Kidney (tissue), 14 donors: ENCODE measurements around the gene PHF13. TPM values are rescaled to one million over a fixed set of nuclear protein-coding genes. Genes with fewer than 3 reads are reported as not detected.

Source experiments
- DNase-seq, 5 donors: peaks; one replicate each; pipeline ENCODE4 v3.0.0-alpha.2; 2013 to 2020
- FAIRE-seq: peaks from 2 replicates; lab custom pipeline; 2012; peaks lifted over from hg19 to GRCh38; lab: Jason Lieb, UNC
- H3K27ac ChIP-seq, 2 donors: one replicate each; pipeline ENCODE4 v1.7.0; 2013; ENCODE audit warnings: low read depth in 2 of 2, low read length in 2 of 2, inconsistent platforms in 1 of 2
- H3K27me3 ChIP-seq: one replicate; pipeline ENCODE4 v1.7.1; 2013; ENCODE audit warnings: low read length, inconsistent platforms; ENCODE audit not compliant: control insufficient read depth, insufficient read depth
- H3K36me3 ChIP-seq, 3 donors: one replicate each; pipeline versions ENCODE4 v1.7.0 to v1.7.1; 2013; ENCODE audit warnings: low read length in 3 of 3, control low read depth in 1 of 3, inconsistent platforms in 1 of 3; ENCODE audit not compliant: insufficient read depth in 3 of 3, control insufficient read depth in 2 of 3
- H3K4me1 ChIP-seq, 3 donors: one replicate each; pipeline versions ENCODE4 v1.7.0 to v1.7.1; 2013; ENCODE audit warnings: low read length in 3 of 3, inconsistent platforms in 1 of 3, low read depth in 1 of 3; ENCODE audit not compliant: control insufficient read depth in 2 of 3, insufficient read depth in 2 of 3
- H3K4me3 ChIP-seq, 3 donors: one replicate each; pipeline versions ENCODE4 v1.7.0 to v1.8.1; 2013; ENCODE audit warnings: low read length in 3 of 3, control low read depth in 1 of 3, inconsistent platforms in 1 of 3
- H3K9ac ChIP-seq, 3 donors: one replicate each; pipeline versions ENCODE4 v1.7.0 to v1.7.1; 2013; ENCODE audit warnings: low read length in 3 of 3, control low read depth in 1 of 3, inconsistent platforms in 1 of 3
- H3K9me3 ChIP-seq, 3 donors: one replicate each; pipeline versions ENCODE4 v1.7.0 to v1.7.1; 2013; ENCODE audit warnings: low read length in 3 of 3, control low read depth in 1 of 3, inconsistent platforms in 1 of 3; ENCODE audit not compliant: control insufficient read depth in 2 of 3, insufficient read depth in 1 of 3
- CTCF ChIP-seq: IDR thresholded peaks from 3 replicates; pipeline ENCODE4 v1.5.1; 2012; ENCODE audit warnings: mild to moderate bottlenecking, moderate library complexity, borderline replicate concordance; ENCODE audit not compliant: insufficient read depth; ENCODE audit errors: extremely low read depth
- intact Hi-C: fragments of 100-400 bp; cut with DNase I; formaldehyde crosslinking; loops from one replicate; pipeline ENCODE4 v1.11.1; 2022
- polyA plus RNA-seq: library from polyadenylated mRNA; stranded (reverse); fragments of 350-450 nt; fragmentation: Illumina TruSeq; extraction: RNeasy Lipid Tissue Mini Kit (QIAGEN cat#74804); gene quantifications from one replicate; pipeline ENCODE4 v1.2.3, GENCODE V29; 2014; ENCODE audit warnings: low read depth, low replicate concordance; ENCODE audit not compliant: insufficient read depth
- total RNA-seq: library from RNA; stranded (reverse); fragmentation: NEBNext Ultra II Directional; extraction: Animal tissue kit (Norgen Biotek cat#: 25700); gene quantifications from one replicate; pipeline ENCODE4 v1.2.1, GENCODE V29; 2021
- donor health status: control.
- donor health status: control.
- donor health status: control.
- donor health status: control.
- donor health status: control.
- donor health status: DM: yes; HTN: yes; CAD: no.
- donor health status: Normal renal cell carcinoma (clear cell type).

The PHF13 gene
- total and polyA plus RNA-seq, 2 donors from 2014 or later, result 6.0 to 11.0 TPM

GRCh38 chr1:6601049-6601922 lies 12.2 kb upstream of the PHF13 start:
- peaks cover 0 to 22% (median 12%) of the 10 kb centered on the region in 3 donors for H3K36me3 ChIP-seq
- H3K27ac ChIP-seq, result peak overlapping the region; percentile 98 to 99
- no peaks in the 10 kb centered on the region for H3K9me3 ChIP-seq
- H3K4me1 ChIP-seq, result peaks cover 5 to 47% (median 31%) of the 10 kb centered on the region in 3 donors
- H3K9ac ChIP-seq, result peak overlapping the region; percentile 24 to 95 (median 93)
- TF ChIP-seq CTCF, result no peak
- peak; percentile 48 to 93 (median 80) for DNase-seq
- H3K27me3 ChIP-seq, result no peaks in the 10 kb centered on the region
- H3K4me3 ChIP-seq, result peak overlapping the region; percentile 60 to 99 (median 95)
- FAIRE-seq, result peak; percentile 64
- intact Hi-C loops, result no loop called here

GRCh38 chr1:6601923-6602668 lies 11.4 kb upstream of the PHF13 start:
- peak overlapping the region; percentile 98 to 99 for H3K27ac ChIP-seq
- TF ChIP-seq CTCF, result no peak
- peak overlapping the region; percentile 60 to 99 (median 95) for H3K4me3 ChIP-seq
- H3K27me3 ChIP-seq, result no peaks in the 10 kb centered on the region
- FAIRE-seq (no peak), DNase-seq (peak; percentile 33 to 89 (median 60))
- H3K9me3 ChIP-seq, result no peaks in the 10 kb centered on the region
- peaks cover 5 to 39% (median 22%) of the 10 kb centered on the region in 3 donors for H3K4me1 ChIP-seq
- H3K36me3 ChIP-seq, result peaks cover 0 to 14% (median 9%) of the 10 kb centered on the region in 3 donors
- intact Hi-C loops, result no loop called here
- H3K9ac ChIP-seq, result peak overlapping the region; percentile 24 to 95 (median 93)

GRCh38 chr1:6602669-6603237 lies 10.8 kb upstream of the PHF13 start, which contains the start of gene KLHL21:
KLHL21 (minus strand) TSS chr1:6602869; CDS start chr1:6602817, 52 bp downstream.
- intact Hi-C loops, result no loop called here
- Histone ChIP-seq H3K4me1 (peaks cover 5 to 32% (median 17%) of the 10 kb centered on the region in 3 donors), H3K36me3 (peaks cover 0 to 7% (median 3%) of the 10 kb centered on the region in 3 donors), H3K9me3 (no peaks in the 10 kb centered on the region), H3K4me3 (peak within 1 kb of the TSS; percentile 60 to 99 (median 95)), H3K9ac (peak within 1 kb of the TSS; percentile 24 to 95 (median 93)), H3K27ac (peak within 1 kb of the TSS; percentile 99), H3K27me3 (no peaks in the 10 kb centered on the region)
- FAIRE-seq (no peak), DNase-seq (peak; percentile 85 to 98 (median 91))
- no peak for TF ChIP-seq CTCF
